OCI-LY3 (cell line): ENCODE measurements around the gene ANKRD28.

Experiments used
- EZH2phosphoT487 ChIP-seq: fragments of 200-600 bp; shearing (Covaris generic); IDR thresholded peaks from 2 replicates; pipeline ENCODE4 v1.6.1; 2018; ENCODE audit warnings: antibody characterized with exemption, mixed run types, low read depth
- TF ChIP-seq, protein P1 (sequence below): fragments of 200-600, 300-600 bp; sonication (generic); IDR thresholded peaks from 2 replicates; pipeline ENCODE4 v1.5.1; 2014; ENCODE audit warnings: antibody characterized with exemption, low read length, low read depth

DNA sequence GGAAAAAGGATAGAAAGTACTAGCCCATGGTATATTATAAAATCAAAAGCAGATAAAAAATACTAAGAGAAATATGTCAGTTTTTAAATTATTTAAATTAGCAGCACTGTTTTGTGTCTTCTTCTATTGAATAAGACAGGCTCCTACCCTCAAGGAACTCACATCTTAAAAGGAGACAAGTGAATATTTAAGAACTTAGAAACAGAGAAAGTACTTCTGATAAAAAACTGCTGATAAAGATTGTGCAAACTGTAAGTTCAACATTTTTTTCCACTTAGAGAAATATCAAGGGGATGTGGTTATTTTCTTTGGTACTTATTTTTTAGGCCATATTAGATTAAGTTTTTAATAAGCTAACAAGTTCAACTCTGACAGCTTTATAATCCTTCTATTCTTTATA is 3.0 kb upstream of the ANKRD28 start:
- TF ChIP-seq, protein P1, sequence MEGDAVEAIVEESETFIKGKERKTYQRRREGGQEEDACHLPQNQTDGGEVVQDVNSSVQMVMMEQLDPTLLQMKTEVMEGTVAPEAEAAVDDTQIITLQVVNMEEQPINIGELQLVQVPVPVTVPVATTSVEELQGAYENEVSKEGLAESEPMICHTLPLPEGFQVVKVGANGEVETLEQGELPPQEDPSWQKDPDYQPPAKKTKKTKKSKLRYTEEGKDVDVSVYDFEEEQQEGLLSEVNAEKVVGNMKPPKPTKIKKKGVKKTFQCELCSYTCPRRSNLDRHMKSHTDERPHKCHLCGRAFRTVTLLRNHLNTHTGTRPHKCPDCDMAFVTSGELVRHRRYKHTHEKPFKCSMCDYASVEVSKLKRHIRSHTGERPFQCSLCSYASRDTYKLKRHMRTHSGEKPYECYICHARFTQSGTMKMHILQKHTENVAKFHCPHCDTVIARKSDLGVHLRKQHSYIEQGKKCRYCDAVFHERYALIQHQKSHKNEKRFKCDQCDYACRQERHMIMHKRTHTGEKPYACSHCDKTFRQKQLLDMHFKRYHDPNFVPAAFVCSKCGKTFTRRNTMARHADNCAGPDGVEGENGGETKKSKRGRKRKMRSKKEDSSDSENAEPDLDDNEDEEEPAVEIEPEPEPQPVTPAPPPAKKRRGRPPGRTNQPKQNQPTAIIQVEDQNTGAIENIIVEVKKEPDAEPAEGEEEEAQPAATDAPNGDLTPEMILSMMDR: no peak
- no peak for TF ChIP-seq EZH2phosphoT487
